C4-2B (cell line): ENCODE results near the gene MAP4K1.

Source experiments
- ZFX ChIP-seq: fragments of 450-650 bp; IDR thresholded peaks from 2 replicates; pipeline ENCODE4 v1.6.1; 2017
- TF ChIP-seq, protein P1 (sequence below): fragments of 450-650 bp; conservative IDR thresholded peaks from 2 replicates; pipeline ENCODE4 v1.5.1; 2017; ENCODE audit warnings: mild to moderate bottlenecking

GRCh38 chr19:38656171-38656981 lies 38.6 kb upstream of the MAP4K1 start:
- TF ChIP-seq, protein P1, sequence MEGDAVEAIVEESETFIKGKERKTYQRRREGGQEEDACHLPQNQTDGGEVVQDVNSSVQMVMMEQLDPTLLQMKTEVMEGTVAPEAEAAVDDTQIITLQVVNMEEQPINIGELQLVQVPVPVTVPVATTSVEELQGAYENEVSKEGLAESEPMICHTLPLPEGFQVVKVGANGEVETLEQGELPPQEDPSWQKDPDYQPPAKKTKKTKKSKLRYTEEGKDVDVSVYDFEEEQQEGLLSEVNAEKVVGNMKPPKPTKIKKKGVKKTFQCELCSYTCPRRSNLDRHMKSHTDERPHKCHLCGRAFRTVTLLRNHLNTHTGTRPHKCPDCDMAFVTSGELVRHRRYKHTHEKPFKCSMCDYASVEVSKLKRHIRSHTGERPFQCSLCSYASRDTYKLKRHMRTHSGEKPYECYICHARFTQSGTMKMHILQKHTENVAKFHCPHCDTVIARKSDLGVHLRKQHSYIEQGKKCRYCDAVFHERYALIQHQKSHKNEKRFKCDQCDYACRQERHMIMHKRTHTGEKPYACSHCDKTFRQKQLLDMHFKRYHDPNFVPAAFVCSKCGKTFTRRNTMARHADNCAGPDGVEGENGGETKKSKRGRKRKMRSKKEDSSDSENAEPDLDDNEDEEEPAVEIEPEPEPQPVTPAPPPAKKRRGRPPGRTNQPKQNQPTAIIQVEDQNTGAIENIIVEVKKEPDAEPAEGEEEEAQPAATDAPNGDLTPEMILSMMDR, result no peak
- no peak for TF ChIP-seq ZFX
